Neutrophil (primary cell): ENCODE data around the gene RAMP3.
"Not testable (repeated sequence)": the region's sequence is repeated elsewhere in the genome, so short reads cannot be mapped to it uniquely, and the experiment has no call there.

Source experiments
- H3K27ac ChIP-seq: fragments of 200-600 bp; sonication (generic); 2 replicates; pipeline ENCODE4 v1.5.1; 2016; ENCODE audit warnings: mild to moderate bottlenecking, moderate library complexity
- H3K27me3 ChIP-seq: fragments of 200-600 bp; sonication (generic); 2 replicates; pipeline ENCODE4 v1.6.0; 2016; ENCODE audit warnings: mild to moderate bottlenecking
- H3K36me3 ChIP-seq: fragments of 200-600 bp; sonication (generic); 2 replicates; pipeline ENCODE4 v1.5.1; 2017
- H3K4me1 ChIP-seq, 2 experiments: fragments of 200-600 bp in 1 of 2; sonication (generic) in 1 of 2; 1 replicate in 1 of 2; 2 replicates in 1 of 2; pipeline versions ENCODE4 v1.5.1 to v1.6.1; 2013 to 2016; ENCODE audit warnings: low read depth in 1 of 2, low read length in 1 of 2, mild to moderate bottlenecking in 1 of 2, moderate library complexity in 1 of 2; ENCODE audit not compliant: control insufficient read depth in 1 of 2, insufficient read depth in 1 of 2
- H3K4me3 ChIP-seq, 2 experiments: fragments of 200-600 bp in 1 of 2; sonication (generic) in 1 of 2; 1 replicate in 1 of 2; 2 replicates in 1 of 2; pipeline ENCODE4 v1.5.1; 2013 to 2016; ENCODE audit warnings: low read depth in 1 of 2, low read length in 1 of 2, mild to moderate bottlenecking in 1 of 2, moderate library complexity in 1 of 2
- H3K9me3 ChIP-seq: fragments of 200-600 bp; sonication (generic); 2 replicates; pipeline ENCODE4 v1.5.1; 2016
- CTCF ChIP-seq: fragments of 200-600 bp; sonication (generic); IDR thresholded peaks from 2 replicates; pipeline ENCODE4 v1.5.1; 2016; ENCODE audit warnings: antibody characterized with exemption

The RAMP3 gene

GRCh38 chr7:45203036-45203435, 45.4 kb downstream of the RAMP3 start:
- H3K4me3 ChIP-seq = no peak overlapping the region
- H3K27ac ChIP-seq = no peak overlapping the region

GRCh38 chr7:45203459-45203858, 45.9 kb downstream of the RAMP3 start:
- H3K4me3 ChIP-seq = no peak overlapping the region
- H3K9me3 ChIP-seq = no peaks in the 10 kb centered on the region
- H3K27me3 ChIP-seq = peaks cover 43% of the 10 kb centered on the region

More at GRCh38 chr7:45203036-45203435, 45.4 kb downstream of the RAMP3 start:
- Histone ChIP-seq H3K9me3 (no peaks in the 10 kb centered on the region), H3K4me1 (no peaks in the 10 kb centered on the region), H3K27me3 (peaks cover 39% of the 10 kb centered on the region), H3K36me3 (no peaks in the 10 kb centered on the region)
- TF ChIP-seq CTCF = no peak

GRCh38 chr7:45203936-45204445, 46.4 kb downstream of the RAMP3 start:
- Histone ChIP-seq H3K9me3 (no peaks in the 10 kb centered on the region), H3K4me1 (no peaks in the 10 kb centered on the region), H3K36me3 (no peaks in the 10 kb centered on the region), H3K4me3 (no peak overlapping the region), H3K27me3 (peaks cover 48% of the 10 kb centered on the region), H3K27ac (no peak overlapping the region)
- no peak for TF ChIP-seq CTCF

More at GRCh38 chr7:45203459-45203858, 45.9 kb downstream of the RAMP3 start:
- TF ChIP-seq CTCF = no peak
- H3K27ac ChIP-seq = no peak overlapping the region
- H3K36me3 ChIP-seq = no peaks in the 10 kb centered on the region
- H3K4me1 ChIP-seq = no peaks in the 10 kb centered on the region

- not testable (repeated sequence) for H3K27ac ChIP-seq, H3K36me3 ChIP-seq, H3K9me3 ChIP-seq, H3K4me3 ChIP-seq, H3K4me1 ChIP-seq
- H3K27me3 ChIP-seq = peaks cover 67% of the 10 kb centered on the region
These were observed 48.7 kb downstream of the RAMP3 start for GRCh38 chr7:45206266-45206665.

- not testable (repeated sequence) for H3K4me3 ChIP-seq, H3K27ac ChIP-seq, H3K36me3 ChIP-seq, H3K4me1 ChIP-seq, H3K9me3 ChIP-seq
- H3K27me3 ChIP-seq = peaks cover 77% of the 10 kb centered on the region
These were observed 52.3 kb downstream of the RAMP3 start for GRCh38 chr7:45209909-45210308.

GRCh38 chr7:45211066-45211465, 53.5 kb downstream of the RAMP3 start:
- no peak overlapping the region for H3K27ac ChIP-seq
- no peaks in the 10 kb centered on the region for H3K36me3 ChIP-seq
- no peak for TF ChIP-seq CTCF
- no peak overlapping the region for H3K4me3 ChIP-seq
- no peaks in the 10 kb centered on the region for H3K4me1 ChIP-seq
- no peaks in the 10 kb centered on the region for H3K9me3 ChIP-seq
- H3K27me3 ChIP-seq = peaks cover 79% of the 10 kb centered on the region

- peaks cover 79% of the 10 kb centered on the region for H3K27me3 ChIP-seq
- no peaks in the 10 kb centered on the region for H3K36me3 ChIP-seq
- no peak overlapping the region for H3K4me3 ChIP-seq
- no peak overlapping the region for H3K27ac ChIP-seq
- H3K9me3 ChIP-seq = no peaks in the 10 kb centered on the region
- H3K4me1 ChIP-seq = no peaks in the 10 kb centered on the region
- no peak for TF ChIP-seq CTCF
These were observed 54.4 kb downstream of the RAMP3 start for GRCh38 chr7:45211958-45212357.
